Upper lobe of right lung (tissue), 1 donor: Measurements from ENCODE around the gene RNF146. TPM values are rescaled to one million over a fixed set of nuclear protein-coding genes. Genes with fewer than 3 reads are reported as not detected.
"Not testable (repeated sequence)": the region's sequence is repeated elsewhere in the genome, so short reads cannot be mapped to it uniquely, and the experiment has no call there.

Source experiments
- ATAC-seq: fragments of 200-7000 bp; cut with Tn5 transposase; one replicate; pipeline ENCODE4 v1.9.1; 2020; ENCODE audit warnings: mild to moderate bottlenecking, moderate library complexity
- DNase-seq: peaks from one replicate; pipeline ENCODE4 v3.0.0-alpha.2; 2020
- H3K27ac ChIP-seq: fragments of 200-600 bp; one replicate; pipeline ENCODE4 v1.8.0; 2022
- H3K27me3 ChIP-seq: fragments of 200-600 bp; one replicate; pipeline ENCODE4 v1.8.0; 2022; ENCODE audit warnings: mild to moderate bottlenecking
- H3K36me3 ChIP-seq: fragments of 200-600 bp; one replicate; pipeline ENCODE4 v1.8.0; 2022
- H3K4me1 ChIP-seq: fragments of 200-600 bp; one replicate; pipeline ENCODE4 v1.8.0; 2022
- H3K4me3 ChIP-seq: fragments of 200-600 bp; one replicate; pipeline ENCODE4 v1.8.0; 2022; ENCODE audit warnings: mild to moderate bottlenecking
- H3K9me3 ChIP-seq: fragments of 200-600 bp; one replicate; pipeline ENCODE4 v1.8.0; 2022
- CTCF ChIP-seq: fragments of 200-600 bp; IDR thresholded peaks from one replicate; pipeline ENCODE4 v1.8.0; 2022; ENCODE audit warnings: antibody characterized with exemption
- intact Hi-C: fragments of 100-400 bp; cut with DNase I; formaldehyde crosslinking; loops from one replicate; pipeline ENCODE4 v1.11.0; 2022
- long read RNA-seq: library from polyadenylated mRNA; unstranded; transcript quantifications from one replicate; pipeline ENCODE4 v2.0.0, GENCODE V29; 2021
- total RNA-seq: library from RNA; stranded (reverse); fragmentation: NEBNext Ultra II Directional; extraction: Animal tissue kit (Norgen Biotek cat#: 25700); gene quantifications from one replicate; pipeline ENCODE4 v1.2.1, GENCODE V29; 2021
- donor health status: DM: no; HTN: yes; CAD: no; lungs with severe emphysema.

RNF146 gene
- total RNA-seq = 54.6 TPM
- long read RNA-seq, transcript RNF146-204 (4 exons, 884 nt) = major isoform, 8 of 38 reads
- long read RNA-seq, transcript RNF146-202 (4 exons, 2,267 nt) = minor isoform, 6 of 38 reads
- long read RNA-seq, transcript RNF146-213 (3 exons, 2,070 nt) = minor isoform, 6 of 38 reads
- long read RNA-seq, partial matches to known transcripts = 2 of 38 reads
- long read RNA-seq, other reads (novel, unspliced or antisense) = 14 of 38 reads

GRCh38 chr6:127266178-127266891 lies at the start of gene RNF146:
Gene RNF146 (plus strand): TSS chr6:127266864. CDS start chr6:127280339, 13,475 bp downstream.
- peaks cover 16% of the 10 kb centered on the region for H3K4me1 ChIP-seq
- peak; percentile 94 for ATAC-seq
- H3K36me3 ChIP-seq = no peaks in the 10 kb centered on the region
- TF ChIP-seq CTCF = peak; percentile 64
- peak within 1 kb of the TSS; percentile 100 for H3K27ac ChIP-seq
- H3K9me3 ChIP-seq = no peaks in the 10 kb centered on the region
- H3K27me3 ChIP-seq = no peaks in the 10 kb centered on the region
- intact Hi-C loops = no loop called here
- peak; percentile 92 for DNase-seq
- peak within 1 kb of the TSS; percentile 85 for H3K4me3 ChIP-seq

GRCh38 chr6:127219869-127220268 lies 46.8 kb upstream of the RNF146 start:
- DNase-seq = no peak
- H3K4me1 ChIP-seq = no peaks in the 10 kb centered on the region
- no peak for ATAC-seq
- H3K27ac ChIP-seq = no peak overlapping the region
- no peaks in the 10 kb centered on the region for H3K36me3 ChIP-seq
- H3K9me3 ChIP-seq = no peaks in the 10 kb centered on the region
- no peaks in the 10 kb centered on the region for H3K27me3 ChIP-seq
- intact Hi-C loops = no loop called here
- no peak overlapping the region for H3K4me3 ChIP-seq
- TF ChIP-seq CTCF = no peak

- no peak overlapping the region for H3K4me3 ChIP-seq
- ATAC-seq = no peak
- TF ChIP-seq CTCF = no peak
These were observed 45.5 kb upstream of the RNF146 start for GRCh38 chr6:127221201-127221600.

GRCh38 chr6:127222418-127222817 lies 44.2 kb upstream of the RNF146 start:
- Histone ChIP-seq H3K4me3 (no peak overlapping the region), H3K9me3 (no peaks in the 10 kb centered on the region), H3K27ac (no peak overlapping the region), H3K27me3 (no peaks in the 10 kb centered on the region), H3K4me1 (no peaks in the 10 kb centered on the region), H3K36me3 (no peaks in the 10 kb centered on the region)
- TF ChIP-seq CTCF = no peak
- ATAC-seq (no peak), DNase-seq (no peak)
- intact Hi-C loops = no loop called here

More at GRCh38 chr6:127221201-127221600, 45.5 kb upstream of the RNF146 start:
- no peak overlapping the region for H3K27ac ChIP-seq
- no peaks in the 10 kb centered on the region for H3K4me1 ChIP-seq
- no peaks in the 10 kb centered on the region for H3K9me3 ChIP-seq
- no peaks in the 10 kb centered on the region for H3K36me3 ChIP-seq
- H3K27me3 ChIP-seq = no peaks in the 10 kb centered on the region
- intact Hi-C loops = no loop called here
- DNase-seq = no peak

GRCh38 chr6:127225497-127225896 lies 41.2 kb upstream of the RNF146 start:
- no peak for ATAC-seq
- TF ChIP-seq CTCF = no peak
- H3K36me3 ChIP-seq = no peaks in the 10 kb centered on the region

GRCh38 chr6:127233819-127234218 lies 32.8 kb upstream of the RNF146 start:
- intact Hi-C loops, H3K27ac ChIP-seq, H3K36me3 ChIP-seq, H3K4me3 ChIP-seq, ATAC-seq, H3K27me3 ChIP-seq, DNase-seq, H3K9me3 ChIP-seq, H3K4me1 ChIP-seq: not testable (repeated sequence)

More at GRCh38 chr6:127225497-127225896, 41.2 kb upstream of the RNF146 start:
- no peaks in the 10 kb centered on the region for H3K4me1 ChIP-seq
- DNase-seq = no peak
- intact Hi-C loops = no loop called here
- H3K9me3 ChIP-seq = peaks cover 4% of the 10 kb centered on the region
- no peaks in the 10 kb centered on the region for H3K27me3 ChIP-seq
- no peak overlapping the region for H3K4me3 ChIP-seq
- no peak overlapping the region for H3K27ac ChIP-seq
